Spleen (tissue), 11 donors: ENCODE results near the gene NDRG4. TPM values are rescaled to one million over a fixed set of nuclear protein-coding genes. Genes with fewer than 3 reads are reported as not detected.

Source experiments
- DNase-seq: peaks from one replicate; pipeline ENCODE4 v3.0.0-alpha.2; 2020
- H3K27ac ChIP-seq, 8 donors: fragments of 200-600 bp; sonication (generic) in 7 of 8; 1 replicate in 4 of 8; 2 replicates in 4 of 8; pipeline versions ENCODE4 v1.5.0 to v1.8.0; 2016 to 2021; ENCODE audit warnings: inconsistent platforms in 4 of 8, mild to moderate bottlenecking in 4 of 8, moderate library complexity in 1 of 8
- H3K27me3 ChIP-seq, 7 donors: fragments of 200-600 bp; sonication (generic) in 6 of 7; replicated peaks in 1 of 7; 1 replicate in 4 of 7; 2 replicates in 3 of 7; pipeline versions ENCODE4 v1.5.0 to v1.8.0; 2016 to 2021; ENCODE audit warnings: inconsistent platforms in 3 of 7, mild to moderate bottlenecking in 1 of 7
- H3K36me3 ChIP-seq, 6 donors: fragments of 200-600 bp; sonication (generic) in 5 of 6; 1 replicate in 4 of 6; 2 replicates in 2 of 6; pipeline versions ENCODE4 v1.5.0 to v1.8.0; 2016 to 2021; ENCODE audit warnings: inconsistent platforms in 2 of 6
- H3K4me1 ChIP-seq, 6 donors: fragments of 200-600 bp; sonication (generic) in 5 of 6; 1 replicate in 3 of 6; 2 replicates in 3 of 6; pipeline versions ENCODE4 v1.5.0 to v1.8.0; 2016 to 2021; ENCODE audit warnings: inconsistent platforms in 3 of 6
- H3K4me3 ChIP-seq, 8 donors: fragments of 200-600 bp; sonication (generic) in 7 of 8; 1 replicate in 4 of 8; 2 replicates in 4 of 8; pipeline versions ENCODE4 v1.5.0 to v1.8.0; 2016 to 2021; ENCODE audit warnings: inconsistent platforms in 4 of 8, mild to moderate bottlenecking in 4 of 8, moderate library complexity in 2 of 8
- H3K9me3 ChIP-seq, 8 donors: fragments of 200-600 bp; sonication (generic) in 7 of 8; 1 replicate in 4 of 8; 2 replicates in 4 of 8; pipeline versions ENCODE4 v1.5.0 to v1.8.0; 2016 to 2021; ENCODE audit warnings: inconsistent platforms in 4 of 8
- POLR2A ChIP-seq, 3 donors: fragments of 450-650 bp; IDR thresholded peaks; one replicate each; pipeline ENCODE4 v1.5.1; 2017; ENCODE audit warnings: antibody characterized with exemption in 3 of 3, mild to moderate bottlenecking in 1 of 3
- POLR2AphosphoS5 ChIP-seq, 3 donors: sonication (generic); formaldehyde crosslinking; IDR thresholded peaks; one replicate each; pipeline ENCODE4 v1.5.1; 2017; ENCODE audit warnings: antibody characterized with exemption in 3 of 3
- WGBS, 5 donors: extraction: QIAGEN DNeasy Blood & Tissue Kit in 3 of 5; methylation state at CpG; one replicate each; pipeline versions ENCODE4 v1.1.5 to v1.1.7; 2013 to 2018; 5-methylcytosine and 5-hydroxymethylcytosine counted together
- intact Hi-C: fragments of 100-400 bp; cut with DNase I; formaldehyde crosslinking; loops from one replicate; pipeline ENCODE4 v1.15.0; 2023; ENCODE audit warnings: low total_unique reads
- polyA plus RNA-seq, 3 donors: library from polyadenylated mRNA; stranded (reverse); fragments of 200-250 nt; gene quantifications; one replicate each; pipeline ENCODE4 v1.2.1, GENCODE V29; 2013
- total RNA-seq, 7 donors: library from RNA; depleted of rRNA in 3 of 7; stranded (reverse); fragments of >200 nt in 3 of 7; fragmentation: NEBNext Ultra II Directional in 4 of 7; extraction: Animal tissue kit (Norgen Biotek cat#: 25700) in 4 of 7; gene quantifications; one replicate each; pipeline versions ENCODE4 v1.1.0 to v1.2.1, GENCODE V29; 2016 to 2021
- TF ChIP-seq, protein P1 (sequence below), 11 experiments: fragments of 200-600 bp in 7 of 11; fragments of 450-650 bp in 4 of 11; sonication (generic) in 4 of 11; IDR thresholded peaks in 8 of 11; conservative IDR thresholded peaks in 3 of 11; 1 replicate in 7 of 11; 2 replicates in 4 of 11; pipeline versions ENCODE4 v1.4.0 to v1.8.0; 2016 to 2021; ENCODE audit warnings: antibody characterized with exemption in 11 of 11, inconsistent platforms in 4 of 11, mild to moderate bottlenecking in 1 of 11
- donor health status: healthy with polysubstance abuse.
- donor health status: DM: no; HTN: no; CAD: no; lungs with moderate emphysema.
- donor health status: DM: no; HTN: no; CAD: no.
- donor health status: Bipolar disorder and iron deficiency.
- donor health status: healthy.
- donor health status: DM: no; HTN: no; CAD: no.
- donor health status: DM: yes; HTN: yes; CAD: no.

The NDRG4 gene
- total and polyA plus RNA-seq, 10 donors = 9.4 to 115 (median 43.6) TPM

DNA sequence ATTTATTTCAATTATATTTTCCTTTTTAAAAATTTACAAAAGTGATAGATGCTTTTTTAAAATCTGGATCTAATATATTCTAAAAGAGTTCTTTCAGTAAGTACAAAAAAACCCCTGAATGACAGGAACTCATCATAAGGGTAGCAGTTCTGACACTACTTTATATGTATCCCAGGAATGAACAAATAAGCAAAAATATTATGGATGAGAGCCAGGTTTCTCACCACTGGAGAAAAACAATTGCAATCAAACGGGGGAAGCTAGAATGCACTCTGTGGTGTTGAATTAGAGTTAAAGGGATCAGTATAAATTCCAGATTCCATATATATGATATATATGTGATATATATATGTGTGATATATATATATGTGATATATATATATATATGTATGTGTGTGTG, 23.2 kb upstream of the NDRG4 start:
- no peak overlapping the region for H3K4me3 ChIP-seq
- no peaks in the 10 kb centered on the region for H3K9me3 ChIP-seq
- 50 to 71% (median 62%) methylated on average over 1 of the region's 1 CpG for WGBS, 5 donors
- intact Hi-C loops = no loop called here
- peak overlapping the region in 7 of 8 donors; percentile 44 to 84 (median 67) for H3K27ac ChIP-seq
- no peaks in the 10 kb centered on the region for H3K27me3 ChIP-seq
- no peaks in the 10 kb centered on the region for H3K36me3 ChIP-seq
- peaks cover 0 to 34% (median 9%) of the 10 kb centered on the region in 6 donors for H3K4me1 ChIP-seq
- no peak for DNase-seq
- TF ChIP-seq POLR2AphosphoS5 (IDR thresholded peaks at IDR 0.05) = no peak
- TF ChIP-seq POLR2A (IDR thresholded peaks at IDR 0.05) = no peak
- TF ChIP-seq, protein P1, sequence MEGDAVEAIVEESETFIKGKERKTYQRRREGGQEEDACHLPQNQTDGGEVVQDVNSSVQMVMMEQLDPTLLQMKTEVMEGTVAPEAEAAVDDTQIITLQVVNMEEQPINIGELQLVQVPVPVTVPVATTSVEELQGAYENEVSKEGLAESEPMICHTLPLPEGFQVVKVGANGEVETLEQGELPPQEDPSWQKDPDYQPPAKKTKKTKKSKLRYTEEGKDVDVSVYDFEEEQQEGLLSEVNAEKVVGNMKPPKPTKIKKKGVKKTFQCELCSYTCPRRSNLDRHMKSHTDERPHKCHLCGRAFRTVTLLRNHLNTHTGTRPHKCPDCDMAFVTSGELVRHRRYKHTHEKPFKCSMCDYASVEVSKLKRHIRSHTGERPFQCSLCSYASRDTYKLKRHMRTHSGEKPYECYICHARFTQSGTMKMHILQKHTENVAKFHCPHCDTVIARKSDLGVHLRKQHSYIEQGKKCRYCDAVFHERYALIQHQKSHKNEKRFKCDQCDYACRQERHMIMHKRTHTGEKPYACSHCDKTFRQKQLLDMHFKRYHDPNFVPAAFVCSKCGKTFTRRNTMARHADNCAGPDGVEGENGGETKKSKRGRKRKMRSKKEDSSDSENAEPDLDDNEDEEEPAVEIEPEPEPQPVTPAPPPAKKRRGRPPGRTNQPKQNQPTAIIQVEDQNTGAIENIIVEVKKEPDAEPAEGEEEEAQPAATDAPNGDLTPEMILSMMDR (IDR thresholded peaks at IDR 0.05 in 8 of 11, conservative IDR thresholded peaks at IDR 0.05 in 3 of 11) = no peak

DNA sequence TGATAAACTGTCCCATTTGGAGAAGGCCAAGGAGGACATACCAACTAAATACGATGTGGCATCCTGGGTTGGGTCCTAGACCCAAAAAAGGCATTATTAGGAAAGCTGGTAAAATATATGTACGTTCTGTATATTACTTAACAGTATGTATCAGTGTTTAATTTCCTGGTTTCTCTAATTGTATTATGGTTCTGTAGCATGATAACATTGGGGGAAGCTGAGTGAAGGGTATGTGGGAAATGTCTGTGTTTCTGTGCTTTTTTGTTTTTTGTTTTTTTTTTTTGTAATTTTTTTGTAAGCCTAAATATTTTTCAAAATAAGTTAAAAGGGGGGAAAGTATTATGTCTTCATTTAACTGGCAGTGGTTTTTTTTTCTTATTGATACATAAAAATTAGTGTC, 21.5 kb upstream of the NDRG4 start:
- WGBS, 5 donors = 74 to 87% (median 81%) methylated on average over 2 of the region's 2 CpGs
- intact Hi-C loops = no loop called here
- DNase-seq = no peak
- no peaks in the 10 kb centered on the region for H3K9me3 ChIP-seq
- H3K36me3 ChIP-seq = no peaks in the 10 kb centered on the region
- peaks cover 0 to 21% (median 5%) of the 10 kb centered on the region in 6 donors for H3K4me1 ChIP-seq
- H3K4me3 ChIP-seq = no peak overlapping the region
- H3K27me3 ChIP-seq = no peaks in the 10 kb centered on the region
- peak overlapping the region in 7 of 8 donors; percentile 38 to 84 (median 67) for H3K27ac ChIP-seq
- TF ChIP-seq POLR2A (IDR thresholded peaks at IDR 0.05) = no peak
- no peak for TF ChIP-seq POLR2AphosphoS5 (IDR thresholded peaks at IDR 0.05)
- TF ChIP-seq, protein P1 (IDR thresholded peaks at IDR 0.05 in 8 of 11, conservative IDR thresholded peaks at IDR 0.05 in 3 of 11) = no peak

DNA sequence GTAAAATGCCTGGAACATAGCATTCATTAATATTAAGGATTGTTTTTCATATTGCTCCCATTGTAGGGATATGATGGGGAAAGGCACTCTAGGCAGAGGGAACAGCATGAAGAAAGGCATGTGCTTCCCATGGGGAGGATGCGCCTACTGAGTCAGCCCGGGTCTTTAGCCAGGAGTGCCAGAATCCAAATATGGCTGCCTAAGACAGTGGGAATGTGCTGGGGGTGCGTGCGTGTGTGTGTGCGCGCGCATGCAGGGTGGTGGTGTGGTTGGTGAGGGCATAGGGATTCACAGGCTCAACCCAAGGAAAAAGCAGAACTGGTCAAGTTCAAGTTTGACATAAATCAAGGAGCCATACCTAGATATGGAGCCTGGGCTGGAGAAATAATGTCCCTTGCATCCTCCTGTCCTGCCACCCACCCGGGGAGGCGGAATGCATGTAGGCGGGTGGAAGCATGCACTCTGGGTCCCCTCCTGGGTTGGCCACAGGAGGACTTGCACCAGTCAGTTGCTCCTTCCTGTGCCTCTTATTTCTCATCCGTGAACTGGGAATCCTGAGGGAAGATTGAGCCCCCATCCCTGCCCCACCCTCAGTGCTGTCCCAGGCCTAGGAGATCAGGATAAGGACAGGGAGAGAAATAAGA, 18.6 kb upstream of the NDRG4 start:
- DNase-seq = peak; percentile 41
- WGBS, 5 donors = 89 to 97% (median 95%) methylated on average over 11 of the region's 11 CpGs
- no peak overlapping the region for H3K27ac ChIP-seq
- no peaks in the 10 kb centered on the region for H3K36me3 ChIP-seq
- no peaks in the 10 kb centered on the region for H3K9me3 ChIP-seq
- intact Hi-C loops = no loop called here
- H3K27me3 ChIP-seq = no peaks in the 10 kb centered on the region
- H3K4me1 ChIP-seq = peaks cover 0 to 3% (median 0%) of the 10 kb centered on the region in 6 donors
- TF ChIP-seq, protein P1 (IDR thresholded peaks at IDR 0.05 in 8 of 11, conservative IDR thresholded peaks at IDR 0.05 in 3 of 11) = no peak
- TF ChIP-seq POLR2A (IDR thresholded peaks at IDR 0.05) (no peak), POLR2AphosphoS5 (IDR thresholded peaks at IDR 0.05) (no peak)
- no peak overlapping the region for H3K4me3 ChIP-seq

- peak; percentile 29 for DNase-seq
- intact Hi-C loops = no loop called here
- Histone ChIP-seq H3K27me3 (peaks cover 0 to 3% (median 0%) of the 10 kb centered on the region in 7 donors), H3K4me3 (no peak overlapping the region), H3K9me3 (no peaks in the 10 kb centered on the region), H3K36me3 (no peaks in the 10 kb centered on the region), H3K4me1 (peaks cover 0 to 3% (median 0%) of the 10 kb centered on the region in 6 donors), H3K27ac (peak overlapping the region in 1 of 8 donors; percentile 11)
- 76 to 94% (median 80%) methylated on average over 8 of the region's 8 CpGs for WGBS, 5 donors
- TF ChIP-seq POLR2AphosphoS5 (IDR thresholded peaks at IDR 0.05) (no peak), POLR2A (IDR thresholded peaks at IDR 0.05) (no peak)
- TF ChIP-seq, protein P1 (IDR thresholded peaks at IDR 0.05 in 8 of 11, conservative IDR thresholded peaks at IDR 0.05 in 3 of 11) = no peak
Observed at GRCh38 chr16:58481931-58482330, 18.0 kb upstream of the NDRG4 start.
